Activated naive CD4-positive, alpha-beta T cell (primary cell): Measurements from ENCODE around the gene PLXNB2.

Experiments
- DNase-seq, 4 experiments: peaks; one replicate each; lab custom pipeline; 2025; lab: John Stamatoyannopoulos, UW

The PLXNB2 gene

DNA sequence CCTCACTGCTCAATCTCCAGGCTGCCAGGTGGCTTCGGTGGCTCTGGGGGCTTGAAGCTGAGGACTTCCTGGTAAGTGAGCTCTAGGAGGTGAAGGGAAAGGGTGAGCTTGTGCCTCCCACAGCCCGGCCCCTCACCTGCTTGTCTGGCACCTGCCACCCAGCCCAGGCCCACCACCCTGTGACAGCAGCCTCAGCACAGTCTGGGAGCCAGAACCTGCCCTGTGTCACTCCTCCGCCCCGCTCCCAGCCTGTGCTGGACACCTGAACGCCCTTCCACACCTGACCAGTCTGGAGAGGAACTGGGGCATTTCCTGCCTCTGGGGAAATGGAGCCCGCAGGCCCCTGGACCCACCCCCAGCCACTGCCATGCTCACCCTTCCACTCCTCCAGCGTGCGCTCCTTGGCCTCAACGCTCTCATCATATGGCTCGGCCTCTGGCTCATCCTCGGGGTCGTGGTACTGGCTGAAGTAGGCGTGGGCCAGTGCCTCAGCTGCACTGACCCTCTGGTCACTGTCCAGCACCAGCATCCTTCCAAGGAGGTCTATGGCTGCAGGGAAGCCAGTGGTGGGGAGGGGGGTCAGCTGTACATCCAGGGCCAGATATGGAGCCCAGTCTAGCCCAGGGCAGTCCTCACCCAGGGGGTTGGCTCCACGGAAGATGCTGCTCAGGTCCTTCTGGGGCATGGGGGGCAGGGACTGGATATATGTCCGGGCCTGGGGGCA lies 42.3 kb downstream of the PLXNB2 start:
- DNase-seq = no peak

DNA sequence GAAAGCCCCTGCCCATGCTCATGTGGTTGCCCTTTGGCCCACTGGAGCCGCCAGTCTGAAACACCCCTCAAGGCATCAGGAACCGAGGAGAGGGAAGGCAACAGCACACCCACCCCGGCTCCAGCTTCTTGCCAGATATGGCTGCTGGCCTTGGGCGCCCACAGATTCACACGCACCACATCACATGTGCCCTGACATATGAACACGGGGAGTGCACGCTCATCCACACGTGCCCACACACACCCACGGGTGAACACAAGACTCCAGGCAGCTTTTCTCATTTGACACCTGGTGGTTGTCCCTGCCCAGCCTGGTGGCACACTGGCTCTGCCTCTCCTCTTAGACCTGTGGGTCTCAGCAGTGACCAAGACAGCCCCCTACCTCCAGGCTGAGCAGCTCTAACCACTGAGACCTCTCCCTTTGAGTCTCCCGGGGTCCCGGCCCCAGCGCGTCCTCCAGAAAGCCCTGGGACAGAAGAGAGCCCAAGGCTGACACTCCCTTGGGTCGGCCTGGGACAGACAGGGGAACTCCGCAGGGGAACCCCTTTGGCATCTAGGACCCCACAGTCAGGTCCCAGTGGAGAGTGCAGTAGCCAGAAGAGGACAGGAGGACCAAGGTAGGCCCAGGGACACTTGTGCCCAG lies 43.2 kb downstream of the PLXNB2 start:
- no peak for DNase-seq

- DNase-seq = no peak
These were observed 44.4 kb downstream of the PLXNB2 start for GRCh38 chr22:50262973-50263617.

DNA sequence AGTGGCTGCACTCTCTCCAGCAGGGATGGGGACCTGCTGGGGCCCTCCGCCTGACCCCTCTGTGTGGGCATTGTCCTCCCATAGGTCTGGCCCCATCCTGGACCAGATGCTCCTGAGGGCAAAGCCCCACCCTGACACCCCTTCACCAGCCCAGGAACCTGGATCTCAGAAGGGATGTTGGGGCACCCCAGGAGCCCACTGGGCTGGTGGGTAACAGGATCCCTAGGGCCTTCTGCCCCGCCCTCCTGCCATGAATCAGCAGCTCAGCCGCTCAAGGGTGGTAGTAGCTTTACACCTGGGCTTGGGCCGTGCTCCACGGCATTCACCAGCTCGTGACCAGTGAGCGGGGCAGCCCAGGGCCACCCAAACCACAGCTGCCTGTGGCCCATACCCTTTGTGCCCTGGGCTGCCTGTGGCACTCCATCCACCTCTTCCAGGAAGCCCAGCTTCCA lies 45.0 kb downstream of the PLXNB2 start:
- no peak for DNase-seq

- no peak for DNase-seq
These were observed 45.6 kb downstream of the PLXNB2 start, which contains the start of gene MAPK12 for GRCh38 chr22:50261615-50262459. TSS of gene MAPK12 (minus strand) at chr22:50261683. CDS start at chr22:50261509, 174 bp downstream.

- DNase-seq = peak in 1 of 4 experiments; percentile 15
These were observed 46.4 kb downstream of the PLXNB2 start for GRCh38 chr22:50260801-50261614.

DNA sequence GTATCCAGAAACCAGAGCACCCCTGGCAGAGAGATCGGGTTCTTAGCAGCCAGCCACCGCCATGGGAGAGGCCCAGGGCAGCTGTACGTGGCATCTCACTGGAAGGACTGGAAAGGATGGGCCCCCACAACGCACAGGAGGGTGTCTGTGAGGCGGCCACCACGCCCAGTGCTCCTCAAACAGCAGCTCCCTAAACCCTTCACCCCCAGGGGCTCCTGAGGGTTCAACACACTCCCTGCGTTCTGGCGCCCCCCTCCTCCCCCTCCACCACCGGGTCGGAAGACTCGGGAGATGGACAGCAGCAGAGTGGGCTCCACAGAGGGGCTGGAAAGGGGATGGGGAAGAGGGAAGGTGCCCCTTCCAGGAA lies 47.0 kb downstream of the PLXNB2 start:
- no peak for DNase-seq

GRCh38 chr22:50259302-50259701 lies 48.1 kb downstream of the PLXNB2 start:
- no peak for DNase-seq

DNA sequence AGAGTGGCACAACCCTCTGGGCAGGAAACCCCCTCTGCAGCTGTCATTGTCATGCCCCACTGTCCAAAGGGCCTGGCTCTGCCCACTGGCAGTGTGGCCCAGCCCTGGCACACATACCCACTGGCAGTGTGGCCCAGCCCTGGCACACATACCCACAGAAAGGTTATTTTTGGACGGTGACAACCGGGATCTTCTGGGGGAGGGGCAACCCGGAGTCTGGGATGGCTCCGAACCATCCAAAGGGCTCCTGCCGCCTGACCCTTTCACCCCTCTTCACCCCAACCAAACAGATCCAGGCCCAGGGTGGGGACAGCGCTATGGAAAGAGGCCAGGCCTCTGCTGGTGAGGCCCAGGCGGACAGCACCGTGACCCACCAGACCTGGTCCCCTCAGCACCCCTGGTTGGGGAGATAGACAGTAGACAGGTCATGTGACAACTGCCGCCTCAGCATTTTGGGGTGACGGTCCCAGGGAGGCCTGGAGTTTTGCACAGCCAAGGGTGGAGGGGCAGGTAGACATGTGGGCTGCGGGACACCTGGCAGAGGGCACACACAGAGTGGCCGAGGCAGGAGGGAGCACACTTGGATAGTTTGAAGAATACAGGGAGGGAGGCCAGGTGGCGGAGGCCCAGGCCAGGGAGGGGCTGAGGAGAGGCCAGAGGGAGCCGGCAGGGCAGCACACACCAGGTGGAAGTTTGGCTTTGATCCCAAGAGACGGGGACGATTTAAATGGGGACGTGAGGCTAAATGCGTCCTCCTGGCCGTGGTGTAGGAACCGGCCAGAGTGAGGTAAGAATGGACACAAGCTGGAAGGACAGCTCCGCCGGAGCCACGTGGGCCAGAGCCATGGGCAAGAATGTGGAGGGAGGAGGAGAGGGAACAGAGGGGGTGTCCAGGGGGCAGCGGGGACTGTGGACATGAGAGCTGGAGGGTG lies 48.8 kb downstream of the PLXNB2 start:
- DNase-seq = no peak

DNA sequence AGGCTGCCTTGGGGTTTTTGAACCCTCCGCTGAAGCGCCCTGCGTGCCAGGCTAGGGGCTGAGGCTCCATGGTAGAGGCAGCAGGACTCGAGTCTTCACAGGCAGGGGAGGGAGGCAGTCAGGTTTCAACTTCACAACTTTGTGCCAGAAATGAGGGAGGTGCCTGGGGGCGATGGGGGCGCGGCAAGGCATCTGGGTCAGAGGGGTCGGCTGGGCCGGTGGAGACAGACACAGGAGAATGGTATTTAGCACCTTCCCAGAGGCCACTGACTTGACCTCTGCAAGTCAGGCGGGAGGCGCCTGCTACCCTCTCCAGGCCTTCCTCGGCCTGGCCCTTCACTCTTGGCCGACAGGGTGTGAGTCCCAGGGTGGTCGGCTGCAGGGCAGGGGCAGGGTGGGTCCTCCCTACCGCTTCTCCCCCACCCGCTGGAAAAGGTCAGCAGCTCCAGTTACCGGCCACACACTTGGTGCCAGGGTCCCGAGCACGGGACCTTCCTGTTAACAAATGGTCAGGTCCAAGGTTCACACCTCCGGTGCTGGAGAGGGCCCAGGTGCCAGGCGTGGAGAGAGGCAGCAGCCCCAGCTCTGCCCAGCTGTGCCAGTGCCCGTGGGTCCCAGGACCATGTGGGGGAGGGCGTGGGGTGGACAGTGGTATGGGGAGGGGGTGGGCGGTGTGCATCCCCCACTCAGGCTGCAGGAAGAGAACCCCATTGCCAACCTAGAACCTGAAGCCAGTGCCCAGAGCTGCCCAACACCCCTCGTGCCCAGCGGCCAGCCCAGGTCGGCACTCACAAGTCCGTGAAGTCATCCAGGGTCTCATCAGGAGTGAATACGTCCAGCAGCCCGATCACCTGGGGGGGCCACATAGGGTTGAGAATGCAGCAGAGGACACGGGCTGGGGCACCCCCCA lies 49.7 kb downstream of the PLXNB2 start:
- DNase-seq = no peak

DNA sequence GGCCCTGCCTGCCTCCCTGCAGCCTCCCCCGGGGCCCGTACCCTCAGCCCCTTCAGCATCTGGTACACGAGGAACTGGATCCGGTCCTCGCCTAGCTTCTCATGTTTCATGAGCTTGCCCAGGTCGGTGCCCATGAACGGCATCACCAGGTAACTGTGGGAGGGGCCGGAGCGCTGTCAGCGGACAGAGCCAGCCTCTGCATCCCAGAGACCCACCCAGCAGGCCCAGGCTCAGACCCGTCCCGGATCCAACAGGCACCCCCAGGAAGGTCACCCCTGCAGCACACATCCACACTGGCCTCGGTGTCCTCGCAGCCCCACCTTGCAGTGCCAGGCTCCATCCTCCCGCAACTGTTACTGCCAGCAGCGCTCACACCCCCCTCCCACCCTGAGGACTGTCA lies 50.4 kb downstream of the PLXNB2 start:
- DNase-seq = no peak

DNA sequence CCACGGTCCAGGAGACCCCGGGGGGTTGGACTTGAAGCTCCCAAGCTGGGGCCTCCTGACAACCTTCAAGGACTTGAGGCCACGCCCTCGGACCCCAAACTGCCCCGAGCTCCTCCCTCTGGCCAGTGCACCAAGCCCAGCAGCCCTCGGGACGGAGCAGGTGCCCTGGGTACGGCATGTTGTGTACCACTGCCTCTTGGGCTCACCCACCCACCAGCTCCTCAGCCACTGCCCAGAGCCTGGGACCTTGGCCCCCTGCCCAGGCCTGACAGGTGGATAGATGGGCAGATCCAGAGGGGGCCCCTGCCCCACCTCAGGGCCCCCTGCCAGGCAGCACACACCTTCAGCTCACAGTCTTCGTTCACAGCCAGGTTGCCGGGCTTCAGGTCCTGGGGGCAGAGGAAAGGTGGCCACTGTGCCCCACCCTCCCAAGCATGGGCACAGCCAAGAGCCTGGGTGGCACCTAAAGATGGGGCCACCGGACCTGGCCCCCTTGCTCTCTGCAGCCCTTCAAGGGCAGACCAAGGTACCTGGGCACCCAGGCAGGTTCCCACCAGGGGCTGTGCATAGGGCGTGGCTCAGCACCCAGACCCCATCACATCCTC lies 51.1 kb downstream of the PLXNB2 start:
- no peak for DNase-seq

DNA sequence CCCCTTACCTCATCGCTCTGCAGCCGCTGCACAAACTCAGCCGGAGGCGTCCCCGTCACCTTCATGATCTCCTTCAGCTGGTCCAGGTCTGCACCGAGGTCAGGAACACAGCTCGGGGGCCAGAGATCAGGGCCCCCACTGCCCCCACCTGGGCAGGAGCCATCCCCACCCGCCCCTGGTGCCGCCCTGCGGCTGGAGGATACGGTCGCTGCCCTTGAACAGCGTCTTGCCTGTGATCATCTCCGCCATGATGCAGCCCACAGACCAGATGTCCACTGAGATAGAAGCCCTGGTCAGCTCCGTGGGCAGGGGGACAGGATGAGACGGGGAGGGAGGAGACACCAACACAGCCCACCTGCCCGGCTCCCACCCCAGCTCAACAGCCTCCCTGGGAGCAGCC lies 51.8 kb downstream of the PLXNB2 start:
- no peak for DNase-seq

GRCh38 chr22:50255099-50255498 lies 52.3 kb downstream of the PLXNB2 start:
- no peak for DNase-seq

DNA sequence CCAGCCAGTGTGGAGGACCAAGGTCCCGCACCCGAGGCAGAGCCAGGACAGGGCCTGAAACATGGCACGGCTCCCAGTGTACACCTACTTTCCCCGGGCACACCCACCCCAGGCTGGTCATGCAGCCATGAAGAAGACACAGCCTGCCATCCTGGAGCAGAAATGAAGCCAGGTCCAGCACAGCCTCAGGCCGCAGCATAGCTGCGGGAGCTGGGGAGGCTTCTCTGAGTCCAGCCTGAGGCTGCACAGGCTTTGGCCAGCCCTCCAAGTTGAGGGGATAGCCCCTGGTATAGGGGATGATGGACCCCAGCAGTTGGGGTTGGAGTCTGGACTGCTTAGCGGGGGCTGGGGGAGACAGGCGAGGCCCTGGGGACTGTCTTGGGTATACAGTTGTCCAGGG lies 53.5 kb downstream of the PLXNB2 start:
- no peak for DNase-seq

GRCh38 chr22:50253046-50253915 lies 54.2 kb downstream of the PLXNB2 start:
- DNase-seq = no peak
